Panc1 (cell line): ENCODE measurements around the gene SST. TPM values are rescaled to one million over a fixed set of nuclear protein-coding genes. Genes with fewer than 3 reads are reported as not detected.
"Not testable (repeated sequence)": the region's sequence is repeated elsewhere in the genome, so short reads cannot be mapped to it uniquely, and the experiment has no call there.

Source experiments
- ATAC-seq: fragments of 200-7000 bp; cut with Tn5 transposase; 2 replicates; pipeline ENCODE4 v1.9.1; 2020; ENCODE audit warnings: mild to moderate bottlenecking, moderate library complexity
- BruUV-seq: library from RNA; stranded (reverse); fragments of 400-500 nt; replicated peaks from 2 replicates; lab custom pipeline; 2021; lab: Mats Ljungman, UMichigan
- CTCF ChIA-PET: fragments of 300-600 bp; sonication (Branson Sonifier 250); formaldehyde crosslinking; loops from one replicate; lab custom pipeline; 2022; ENCODE audit warnings: antibody characterized with exemption; lab: Charles Lee
- POLR2A ChIA-PET: fragments of 300-600 bp; sonication (Branson Sonifier 250); formaldehyde crosslinking; loops from one replicate; lab custom pipeline; 2022; ENCODE audit warnings: antibody characterized with exemption; lab: Charles Lee
- DNase-seq: peaks from one replicate; pipeline ENCODE4 v3.0.0-alpha.2; 2010; ENCODE audit warnings: low read depth, low spot score
- H3K27ac ChIP-seq: 2 replicates; pipeline ENCODE4 v1.5.1; 2011; ENCODE audit warnings: mild to moderate bottlenecking, low read length, inconsistent platforms
- H3K27me3 ChIP-seq: fragments of 200-500 bp; sonication (Bioruptor generic); 2 replicates; pipeline ENCODE4 v1.6.0; 2014; ENCODE audit warnings: low read length, inconsistent platforms; ENCODE audit not compliant: control insufficient read depth, insufficient read depth
- H3K36me3 ChIP-seq: fragments of 200-500 bp; sonication (Bioruptor generic); 2 replicates; pipeline ENCODE4 v1.5.1; 2014; ENCODE audit warnings: inconsistent platforms, mild to moderate bottlenecking, low read length, moderate library complexity; ENCODE audit not compliant: control insufficient read depth, insufficient read depth
- H3K4me1 ChIP-seq: 2 replicates; pipeline ENCODE4 v1.5.1; 2011; ENCODE audit warnings: inconsistent platforms, mild to moderate bottlenecking, low read length, moderate library complexity; ENCODE audit not compliant: control insufficient read depth, insufficient read depth
- H3K4me3 ChIP-seq, 2 experiments: 2 replicates each; pipeline ENCODE4 v1.5.1; 2011 to 2012; ENCODE audit warnings: low read depth in 2 of 2, low read length in 2 of 2, mild to moderate bottlenecking in 2 of 2, inconsistent platforms in 1 of 2, moderate library complexity in 1 of 2
- H3K9me3 ChIP-seq: fragments of 200-500 bp; sonication (Bioruptor generic); 2 replicates; pipeline ENCODE4 v1.5.1; 2014; ENCODE audit warnings: low read depth, mild to moderate bottlenecking, inconsistent platforms, low read length, moderate library complexity; ENCODE audit not compliant: control insufficient read depth, insufficient read depth
- CTCF ChIP-seq: fragments of 450-650 bp; IDR thresholded peaks from 2 replicates; pipeline ENCODE4 v1.5.1; 2017; ENCODE audit warnings: mild to moderate bottlenecking
- POLR2AphosphoS5 ChIP-seq: IDR thresholded peaks from 2 replicates; pipeline ENCODE4 v1.6.1; 2012; ENCODE audit warnings: mild to moderate bottlenecking, low read depth, low read length, moderate library complexity
- REST ChIP-seq, 2 experiments: IDR thresholded peaks; 2 replicates each; pipeline ENCODE4 v1.6.1; 2011 to 2012; ENCODE audit warnings: low read depth in 2 of 2, control low read depth in 1 of 2, low read length in 1 of 2, mild to moderate bottlenecking in 1 of 2, moderate library complexity in 1 of 2; ENCODE audit not compliant: insufficient read depth in 1 of 2
- SIN3A ChIP-seq: IDR thresholded peaks from 2 replicates; pipeline ENCODE4 v1.6.1; 2012; ENCODE audit warnings: low read depth, mild to moderate bottlenecking, low read length, moderate library complexity, borderline replicate concordance; ENCODE audit not compliant: insufficient read depth
- TCF7L2 ChIP-seq: IDR thresholded peaks from 2 replicates; pipeline ENCODE4 v1.6.1; 2011; ENCODE audit warnings: mild to moderate bottlenecking, low read depth, low read length, inconsistent platforms
- in situ Hi-C: cut with HindIII; loops from 2 replicates; pipeline ENCODE4 v1.10.0; 2016; ENCODE audit warnings: low sequenced_read_pairs, low pct_unique_long_range_greater_than_20kb
- intact Hi-C: fragments of 100-400 bp; cut with micrococcal nuclease; formaldehyde crosslinking; loops from one replicate; pipeline ENCODE4 v1.10.0; 2022; ENCODE audit not compliant: unreplicated experiment
- total RNA-seq: library from RNA; stranded (reverse); gene quantifications from one replicate; pipeline ENCODE4 v1.2.1, GENCODE V29; 2021; ENCODE audit not compliant: unreplicated experiment

SST gene
- total RNA-seq, 1 experiment from 2014 or later, result not detected

GRCh38 chr3:187684880-187685279 lies 14.7 kb upstream of the SST start:
- Histone ChIP-seq H3K4me3 (no peak overlapping the region), H3K27ac (no peak overlapping the region), H3K27me3 (peaks cover 2% of the 10 kb centered on the region), H3K9me3 (no peaks in the 10 kb centered on the region; the same call in 1 of the 2 replicates), H3K4me1 (no peaks in the 10 kb centered on the region), H3K36me3 (no peaks in the 10 kb centered on the region)
- DNase-seq (no peak), ATAC-seq (no peak)
- CTCF ChIA-PET, result interaction anchor here (0.5 to 0.7 kb wide), 2 partner anchors 66 to 836 kb away, joined by 3 to 8 read pairs; no protein-coding TSS in a partner anchor
- no peak for TF ChIP-seq SIN3A
- no peak for TF ChIP-seq POLR2AphosphoS5
- TF ChIP-seq REST (IDR thresholded peaks at IDR 0.05; ENCODE audit: insufficient read depth in 1 of 2, low read depth in 2 of 2, low read length in 1 of 2), result no peak
- TF ChIP-seq TCF7L2, result no peak
- TF ChIP-seq CTCF, result no peak
- in situ Hi-C loops, result loop anchor here (25.0 kb wide), 1 partner anchor 373 kb away; no protein-coding TSS in a partner anchor
- POLR2A ChIA-PET, result no interaction called here
- intact Hi-C loops, result no loop called here
- no TSS peak for BruUV-seq

GRCh38 chr3:187684444-187684843 lies 14.2 kb upstream of the SST start:
- no peaks in the 10 kb centered on the region; the same call in 1 of the 2 replicates for H3K9me3 ChIP-seq
- in situ Hi-C loops (loop anchor here (25.0 kb wide), 1 partner anchor 372 kb away; no protein-coding TSS in a partner anchor), intact Hi-C loops (no loop called here)
- peaks cover under 1% of the 10 kb centered on the region; the same call in 1 of the 2 replicates for H3K4me1 ChIP-seq
- H3K27ac ChIP-seq, result no peak overlapping the region
- CTCF ChIA-PET, result interaction anchor here (0.5 to 0.6 kb wide), 2 partner anchors 66 to 446 kb away, joined by 3 to 8 read pairs; no protein-coding TSS in a partner anchor
- H3K27me3 ChIP-seq, result peaks cover 2% of the 10 kb centered on the region
- no peak overlapping the region for H3K4me3 ChIP-seq
- POLR2A ChIA-PET, result no interaction called here
- TF ChIP-seq TCF7L2 (no peak), CTCF (no peak), REST (IDR thresholded peaks at IDR 0.05; ENCODE audit: insufficient read depth in 1 of 2, low read depth in 2 of 2, low read length in 1 of 2) (no peak), POLR2AphosphoS5 (no peak), SIN3A (no peak)
- DNase-seq (no peak), ATAC-seq (no peak)
- no TSS peak for BruUV-seq
- H3K36me3 ChIP-seq, result no peaks in the 10 kb centered on the region

GRCh38 chr3:187681756-187682155 lies 11.6 kb upstream of the SST start:
- H3K27me3 ChIP-seq, POLR2A ChIA-PET, H3K9me3 ChIP-seq, H3K4me1 ChIP-seq, BruUV-seq, DNase-seq, intact Hi-C loops, H3K4me3 ChIP-seq, H3K27ac ChIP-seq, ATAC-seq, H3K36me3 ChIP-seq: not testable (repeated sequence)
- CTCF ChIA-PET, result interaction anchor here (0.7 to 1.2 kb wide), 4 partner anchors 64 to 846 kb away, joined by 3 to 8 read pairs (median 6); no protein-coding TSS in a partner anchor
- in situ Hi-C loops, result loop anchor here (25.0 kb wide), 1 partner anchor 369 kb away; no protein-coding TSS in a partner anchor
